ENCODE measurements around the gene OR5AR1. TPM values are rescaled to one million over a fixed set of nuclear protein-coding genes. Genes with fewer than 3 reads are reported as not detected.

OR5AR1 gene

GRCh38 chr11:56706486-56706885 lies 43.0 kb downstream of the OR5AR1 start:
- H3K4me2 ChIP-seq (ENCODE audit: insufficient read depth, low read length, poor library complexity, severe bottlenecking): no peak overlapping the region
- no peak overlapping the region for H2BK120ac ChIP-seq (ENCODE audit: low read depth, low read length)
- no peaks in the 10 kb centered on the region for H3K27me3 ChIP-seq (ENCODE audit: control insufficient read depth in 3 of 3, insufficient read depth in 3 of 3, low read depth in 1 of 3, low read length in 3 of 3)
- H3K36me3 ChIP-seq (replicated peaks in 1 of 2; ENCODE audit: control insufficient read depth in 2 of 2, insufficient read depth in 2 of 2, low read length in 2 of 2): no peaks in the 10 kb centered on the region
- H3K23ac ChIP-seq (ENCODE audit: low read depth, low read length, poor library complexity): no peak overlapping the region
- H3K14ac ChIP-seq (ENCODE audit: low read length): no peak overlapping the region
- H3K4ac ChIP-seq (ENCODE audit: low read length): no peak overlapping the region
- H2BK5ac ChIP-seq (ENCODE audit: low read length): no peak overlapping the region
- DNase-seq (ENCODE audit: low spot score): no peak
- no peak overlapping the region for H4K91ac ChIP-seq (ENCODE audit: low read depth, low read length, poor library complexity)
- no peak overlapping the region for H3K27ac ChIP-seq (replicated peaks; ENCODE audit: low read length)
- no peak overlapping the region for H2BK15ac ChIP-seq (ENCODE audit: low read length)
- WGBS, 2 donors (ENCODE audit: extremely low coverage in 2 of 2, insufficient read length in 2 of 2, insufficient replicate concordance in 1 of 2): no CpG with 5 or more reads among the region's 2 CpGs
- no peak overlapping the region for H4K8ac ChIP-seq (ENCODE audit: low read depth, low read length)
- H2BK12ac ChIP-seq (ENCODE audit: low read length): no peak overlapping the region
- H3K79me1 ChIP-seq (ENCODE audit: low read depth, low read length): no peaks in the 10 kb centered on the region
- no peak overlapping the region for H2AK5ac ChIP-seq (ENCODE audit: low read depth, low read length)
- no peak overlapping the region for H3K9ac ChIP-seq (ENCODE audit: low read depth, low read length, poor library complexity)
- no peaks in the 10 kb centered on the region for H3K4me1 ChIP-seq (ENCODE audit: control insufficient read depth in 2 of 2, insufficient read depth in 1 of 2, low read depth in 1 of 2, low read length in 2 of 2)
- no peak overlapping the region for H3K4me3 ChIP-seq (ENCODE audit: low read length in 2 of 2)
- no peak overlapping the region for H2AFZ ChIP-seq (ENCODE audit: low read length)
- no peak overlapping the region for H3K18ac ChIP-seq (ENCODE audit: low read length)
- H3K9me3 ChIP-seq (replicated peaks in 1 of 2; ENCODE audit: control insufficient read depth in 2 of 2, insufficient read depth in 1 of 2, low read depth in 1 of 2, low read length in 2 of 2): no peaks in the 10 kb centered on the region

- H3K18ac ChIP-seq (ENCODE audit: low read length): no peak overlapping the region
- H3K9ac ChIP-seq (ENCODE audit: low read depth, low read length, poor library complexity): no peak overlapping the region
- H3K4me3 ChIP-seq (ENCODE audit: low read length in 2 of 2): no peak overlapping the region
- H3K23ac ChIP-seq (ENCODE audit: low read depth, low read length, poor library complexity): no peak overlapping the region
- H3K14ac ChIP-seq (ENCODE audit: low read length): no peak overlapping the region
- H2AFZ ChIP-seq (ENCODE audit: low read length): no peak overlapping the region
- no peak overlapping the region for H4K91ac ChIP-seq (ENCODE audit: low read depth, low read length, poor library complexity)
- no peaks in the 10 kb centered on the region for H3K36me3 ChIP-seq (replicated peaks in 1 of 2; ENCODE audit: control insufficient read depth in 2 of 2, insufficient read depth in 2 of 2, low read length in 2 of 2)
- no peaks in the 10 kb centered on the region for H3K27me3 ChIP-seq (ENCODE audit: control insufficient read depth in 3 of 3, insufficient read depth in 3 of 3, low read depth in 1 of 3, low read length in 3 of 3)
- no CpG with 5 or more reads among the region's 2 CpGs for WGBS, 2 donors (ENCODE audit: extremely low coverage in 2 of 2, insufficient read length in 2 of 2, insufficient replicate concordance in 1 of 2)
- no peaks in the 10 kb centered on the region for H3K4me1 ChIP-seq (ENCODE audit: control insufficient read depth in 2 of 2, insufficient read depth in 1 of 2, low read depth in 1 of 2, low read length in 2 of 2)
- H2BK5ac ChIP-seq (ENCODE audit: low read length): no peak overlapping the region
- H4K8ac ChIP-seq (ENCODE audit: low read depth, low read length): no peak overlapping the region
- peaks cover 2% of the 10 kb centered on the region for H3K79me1 ChIP-seq (ENCODE audit: low read depth, low read length)
- H3K4me2 ChIP-seq (ENCODE audit: insufficient read depth, low read length, poor library complexity, severe bottlenecking): no peak overlapping the region
- no peak overlapping the region for H3K27ac ChIP-seq (replicated peaks; ENCODE audit: low read length)
- H3K9me3 ChIP-seq (replicated peaks in 1 of 2; ENCODE audit: control insufficient read depth in 2 of 2, insufficient read depth in 1 of 2, low read depth in 1 of 2, low read length in 2 of 2): no peaks in the 10 kb centered on the region
- no peak for DNase-seq (ENCODE audit: low spot score)
- H2AK5ac ChIP-seq (ENCODE audit: low read depth, low read length): no peak overlapping the region
- no peak overlapping the region for H2BK120ac ChIP-seq (ENCODE audit: low read depth, low read length)
- H3K4ac ChIP-seq (ENCODE audit: low read length): no peak overlapping the region
- no peak overlapping the region for H2BK12ac ChIP-seq (ENCODE audit: low read length)
- no peak overlapping the region for H2BK15ac ChIP-seq (ENCODE audit: low read length)
These were observed 50.7 kb downstream of the OR5AR1 start for GRCh38 chr11:56714206-56714605.

Small RNA genes within 50 kb of the gene (small RNA-seq; reads per million reads assigned to genes)
- gene AP004245.1 (ENCODE audit: insufficient read depth): not detected
